ENCODE data around the gene FHOD3. TPM values are rescaled to one million over a fixed set of nuclear protein-coding genes. Genes with fewer than 3 reads are reported as not detected.

FHOD3 gene
- total and polyA plus RNA-seq, 9 of the 15 experiments (the other 6 are each of a cell fraction or from before 2014, with no cell fraction given): 0.11 TPM; not detected in 8

GRCh38 chr18:36685580-36685979 is 388.1 kb downstream of the FHOD3 start:
- no peak overlapping the region for H3K4me3 ChIP-seq
- H3K9me3 ChIP-seq (replicated peaks; ENCODE audit: control insufficient read depth, insufficient read depth, low read depth, low read length): no peaks in the 10 kb centered on the region
- DNase-seq (ENCODE audit: extremely low read depth in 1 of 4, low spot score in 3 of 4) (no peak), FAIRE-seq (no peak), ATAC-seq (no peak)
- intact Hi-C loops (cut with micrococcal nuclease) (loop anchor here (5.0 kb wide), 1 partner anchor 212 kb away; no protein-coding TSS in a partner anchor), in situ Hi-C loops (cut with MboI) (no loop called here)
- H4K20me1 ChIP-seq (replicated peaks; ENCODE audit: control insufficient read depth, insufficient read depth, low read length): no peaks in the 10 kb centered on the region
- no peak overlapping the region for H2AFZ ChIP-seq (ENCODE audit: low read depth, low read length)
- H3K9ac ChIP-seq (ENCODE audit: insufficient read depth in 1 of 2, low read depth in 2 of 2, low read length in 2 of 2): no peak overlapping the region
- WGBS (ENCODE audit: insufficient coverage, low coverage, missing lambda C conversion rate): 3% methylated on average over 2 of the region's 2 CpGs
- H3K4me2 ChIP-seq (ENCODE audit: insufficient read depth, low read length): no peak overlapping the region
- BruUV-seq (replicated peaks): no TSS peak
- POLR2A ChIA-PET: no interaction called here
- no peaks in the 10 kb centered on the region for H3K79me2 ChIP-seq (ENCODE audit: control insufficient read depth, insufficient read depth, low read length)
- TF ChIP-seq TCF7 (IDR thresholded peaks at IDR 0.05; ENCODE audit: borderline replicate concordance) (no peak), POLR3G (IDR thresholded peaks at IDR 0.05; ENCODE audit: extremely low read depth, insufficient read length, insufficient replicate concordance) (no peak), AFF1 (IDR thresholded peaks at IDR 0.05; ENCODE audit: low read depth in 1 of 2, partially characterized antibody in 2 of 2) (no peak), THRAP3 (IDR thresholded peaks at IDR 0.05; ENCODE audit: borderline replicate concordance) (no peak), MNT (conservative IDR thresholded peaks at IDR 0.05) (no peak), SNRNP70 (optimal IDR thresholded peaks at IDR 0.05; ENCODE audit: low read depth, low read length) (no peak), KHSRP (IDR thresholded peaks at IDR 0.05) (no peak), HEY1 (CRISPR knock-in tag; IDR thresholded peaks at IDR 0.05; ENCODE audit: borderline replicate concordance) (no peak), ATF7 (IDR thresholded peaks at IDR 0.05) (no peak), ZNF354B (CRISPR knock-in tag; IDR thresholded peaks at IDR 0.05) (no peak), PYGO2 (tag; IDR thresholded peaks at IDR 0.05) (no peak), ZNF282 (CRISPR knock-in tag; IDR thresholded peaks at IDR 0.05) (no peak), WHSC1 (IDR thresholded peaks at IDR 0.05; ENCODE audit: low read length) (no peak)
- no peaks in the 10 kb centered on the region for H3K4me1 ChIP-seq (replicated peaks in 1 of 2; ENCODE audit: control insufficient read depth in 2 of 2, insufficient read depth in 2 of 2, low read length in 2 of 2)
- CTCF ChIA-PET (ENCODE audit: low intra/inter-chr PET ratio): no interaction called here
- H3K9me1 ChIP-seq (ENCODE audit: control insufficient read depth, insufficient read depth, low read length): no peaks in the 10 kb centered on the region
- peaks cover 0 to 5% of the 10 kb centered on the region in 2 experiments; a peak in 2 of 5 replicates for H3K27me3 ChIP-seq (ENCODE audit: control insufficient read depth in 2 of 2, insufficient read depth in 2 of 2, low read length in 2 of 2)
- no peak overlapping the region for H3K27ac ChIP-seq (ENCODE audit: extremely low read depth, low read depth, low read length)
- H3K36me3 ChIP-seq (ENCODE audit: control insufficient read depth, insufficient read depth, low read length): no peaks in the 10 kb centered on the region

Data from K562 (cell line).